Osteoblast (primary cell): ENCODE measurements around the gene FHIT. TPM values are rescaled to one million over a fixed set of nuclear protein-coding genes. Genes with fewer than 3 reads are reported as not detected.

ENCODE experiments used
- DNase-seq: peaks from one replicate; pipeline ENCODE4 v3.0.0; 2011; ENCODE audit warnings: low spot score, mixed read lengths; ENCODE audit not compliant: insufficient read length; ENCODE audit errors: missing footprints
- H2AFZ ChIP-seq: 2 replicates; pipeline ENCODE4 v1.6.0; 2011; ENCODE audit warnings: mild to moderate bottlenecking, low read length
- H3K27ac ChIP-seq: 2 replicates; pipeline ENCODE4 v1.5.1; 2011; ENCODE audit warnings: mild to moderate bottlenecking, low read depth, low read length, moderate library complexity
- H3K27me3 ChIP-seq: 2 replicates; pipeline ENCODE4 v1.6.0; 2012; ENCODE audit warnings: mild to moderate bottlenecking, control low read depth, inconsistent platforms, low read length, moderate library complexity; ENCODE audit not compliant: insufficient read depth
- H3K36me3 ChIP-seq: 2 replicates; pipeline ENCODE4 v1.5.1; 2011; ENCODE audit warnings: mild to moderate bottlenecking, low read length, control low read depth, moderate library complexity; ENCODE audit not compliant: insufficient read depth
- H3K4me1 ChIP-seq: 2 replicates; pipeline ENCODE4 v1.5.1; 2011; ENCODE audit warnings: mild to moderate bottlenecking, low read length, control low read depth, moderate library complexity; ENCODE audit not compliant: insufficient read depth
- H3K4me2 ChIP-seq: 2 replicates; pipeline ENCODE4 v1.6.0; 2011; ENCODE audit warnings: mild to moderate bottlenecking, low read length; ENCODE audit not compliant: insufficient read depth
- H3K4me3 ChIP-seq: fragments of 200-600 bp; sonication (generic); 3 replicates; pipeline ENCODE4 v1.5.1; 2012; ENCODE audit warnings: mild to moderate bottlenecking, low read length, inconsistent platforms; ENCODE audit not compliant: insufficient read depth
- H3K79me2 ChIP-seq: 2 replicates; pipeline ENCODE4 v1.6.0; 2012; ENCODE audit warnings: mild to moderate bottlenecking, low read length, control low read depth, inconsistent platforms; ENCODE audit not compliant: insufficient read depth
- H3K9me3 ChIP-seq: 2 replicates; pipeline ENCODE4 v1.5.1; 2011; ENCODE audit warnings: low read depth, low read length, control low read depth
- H4K20me1 ChIP-seq: 2 replicates; pipeline ENCODE4 v1.6.0; 2012; ENCODE audit warnings: mild to moderate bottlenecking, low read length, control low read depth; ENCODE audit not compliant: insufficient read depth
- total RNA-seq: library from RNA; depleted of rRNA; stranded (reverse); fragments of >200 nt; gene quantifications from 2 replicates; pipeline ENCODE4 v1.2.3, GENCODE V29; 2012
- TF ChIP-seq, protein P1 (sequence below): IDR thresholded peaks from 2 replicates; pipeline ENCODE4 v1.5.1; 2011; ENCODE audit warnings: mild to moderate bottlenecking, low read depth, low read length, moderate library complexity; ENCODE audit errors: extremely low read depth

FHIT gene
- total RNA-seq, 1 donor = 3.3 TPM

DNA sequence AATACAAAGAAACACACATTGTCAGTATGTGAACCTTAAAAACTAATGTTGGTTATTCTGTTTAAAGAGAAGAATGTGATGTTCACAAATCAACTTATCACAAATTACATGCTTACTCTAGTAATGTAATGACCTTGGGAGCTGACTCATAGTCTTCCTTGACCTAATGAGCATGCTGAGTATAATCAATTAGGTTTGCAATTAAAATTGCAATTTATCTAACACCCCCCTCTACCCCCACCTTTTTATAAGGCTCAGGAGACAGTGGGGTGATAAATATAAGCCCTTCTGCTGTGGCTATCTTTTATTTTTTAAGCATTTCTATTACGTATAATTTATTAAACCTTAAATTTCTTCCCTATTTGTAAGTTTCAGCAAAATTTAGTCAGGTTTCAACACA is 1253.7 kb downstream of the FHIT start:
- Histone ChIP-seq H3K36me3 (no peaks in the 10 kb centered on the region), H3K9me3 (no peaks in the 10 kb centered on the region), H3K4me2 (no peak overlapping the region), H3K4me3 (no peak overlapping the region), H3K27me3 (no peaks in the 10 kb centered on the region), H3K79me2 (no peaks in the 10 kb centered on the region), H4K20me1 (no peaks in the 10 kb centered on the region), H3K4me1 (no peaks in the 10 kb centered on the region), H3K27ac (no peak overlapping the region), H2AFZ (no peak overlapping the region)
- DNase-seq = no peak
- TF ChIP-seq, protein P1, sequence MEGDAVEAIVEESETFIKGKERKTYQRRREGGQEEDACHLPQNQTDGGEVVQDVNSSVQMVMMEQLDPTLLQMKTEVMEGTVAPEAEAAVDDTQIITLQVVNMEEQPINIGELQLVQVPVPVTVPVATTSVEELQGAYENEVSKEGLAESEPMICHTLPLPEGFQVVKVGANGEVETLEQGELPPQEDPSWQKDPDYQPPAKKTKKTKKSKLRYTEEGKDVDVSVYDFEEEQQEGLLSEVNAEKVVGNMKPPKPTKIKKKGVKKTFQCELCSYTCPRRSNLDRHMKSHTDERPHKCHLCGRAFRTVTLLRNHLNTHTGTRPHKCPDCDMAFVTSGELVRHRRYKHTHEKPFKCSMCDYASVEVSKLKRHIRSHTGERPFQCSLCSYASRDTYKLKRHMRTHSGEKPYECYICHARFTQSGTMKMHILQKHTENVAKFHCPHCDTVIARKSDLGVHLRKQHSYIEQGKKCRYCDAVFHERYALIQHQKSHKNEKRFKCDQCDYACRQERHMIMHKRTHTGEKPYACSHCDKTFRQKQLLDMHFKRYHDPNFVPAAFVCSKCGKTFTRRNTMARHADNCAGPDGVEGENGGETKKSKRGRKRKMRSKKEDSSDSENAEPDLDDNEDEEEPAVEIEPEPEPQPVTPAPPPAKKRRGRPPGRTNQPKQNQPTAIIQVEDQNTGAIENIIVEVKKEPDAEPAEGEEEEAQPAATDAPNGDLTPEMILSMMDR = no peak

DNA sequence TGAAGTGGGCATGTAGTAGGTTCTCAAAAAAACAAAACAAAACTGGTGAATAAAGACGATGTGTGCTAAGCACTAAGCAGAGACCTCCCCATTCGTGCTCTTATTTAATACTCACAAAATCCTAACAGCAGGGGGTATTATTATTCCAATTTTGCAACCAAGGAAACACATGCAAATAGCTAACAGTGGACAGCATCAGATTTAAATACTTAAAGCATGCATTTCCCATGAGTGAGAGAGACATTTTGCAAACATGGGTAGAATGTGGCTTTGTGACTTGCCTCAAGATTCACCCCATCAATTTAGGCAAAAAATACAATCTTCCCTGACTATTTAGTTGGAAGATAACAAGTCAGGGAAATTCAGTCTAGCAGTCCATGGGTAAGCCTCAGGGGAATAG is 1255.2 kb downstream of the FHIT start:
- no peaks in the 10 kb centered on the region for H3K9me3 ChIP-seq
- no peaks in the 10 kb centered on the region for H3K36me3 ChIP-seq
- H3K4me3 ChIP-seq = no peak overlapping the region
- H4K20me1 ChIP-seq = no peaks in the 10 kb centered on the region
- no peak overlapping the region for H3K4me2 ChIP-seq
- no peak overlapping the region for H2AFZ ChIP-seq
- no peaks in the 10 kb centered on the region for H3K4me1 ChIP-seq
- H3K79me2 ChIP-seq = no peaks in the 10 kb centered on the region
- H3K27ac ChIP-seq = no peak overlapping the region
- no peak for DNase-seq
- no peaks in the 10 kb centered on the region for H3K27me3 ChIP-seq
- TF ChIP-seq, protein P1 = no peak

DNA sequence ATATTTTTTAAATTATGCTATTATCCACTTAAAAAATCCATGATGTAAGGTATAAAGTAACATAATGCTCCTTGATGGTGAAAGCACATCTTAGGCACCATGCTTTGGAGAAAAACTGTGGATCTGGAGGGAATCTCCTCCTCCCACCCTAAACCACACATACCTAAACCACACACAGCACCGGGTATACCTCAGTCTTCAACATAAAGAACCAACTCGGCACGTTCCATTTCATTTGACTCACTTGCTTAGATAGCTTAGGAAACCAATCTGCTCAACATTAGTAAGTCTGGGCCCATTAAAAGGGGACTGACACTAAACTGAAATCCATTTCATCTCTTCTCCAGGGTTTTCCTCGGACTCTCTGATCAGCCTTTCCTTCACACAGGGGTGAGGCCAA is 1255.7 kb downstream of the FHIT start:
- Histone ChIP-seq H3K4me1 (no peaks in the 10 kb centered on the region), H3K27me3 (no peaks in the 10 kb centered on the region)

DNA sequence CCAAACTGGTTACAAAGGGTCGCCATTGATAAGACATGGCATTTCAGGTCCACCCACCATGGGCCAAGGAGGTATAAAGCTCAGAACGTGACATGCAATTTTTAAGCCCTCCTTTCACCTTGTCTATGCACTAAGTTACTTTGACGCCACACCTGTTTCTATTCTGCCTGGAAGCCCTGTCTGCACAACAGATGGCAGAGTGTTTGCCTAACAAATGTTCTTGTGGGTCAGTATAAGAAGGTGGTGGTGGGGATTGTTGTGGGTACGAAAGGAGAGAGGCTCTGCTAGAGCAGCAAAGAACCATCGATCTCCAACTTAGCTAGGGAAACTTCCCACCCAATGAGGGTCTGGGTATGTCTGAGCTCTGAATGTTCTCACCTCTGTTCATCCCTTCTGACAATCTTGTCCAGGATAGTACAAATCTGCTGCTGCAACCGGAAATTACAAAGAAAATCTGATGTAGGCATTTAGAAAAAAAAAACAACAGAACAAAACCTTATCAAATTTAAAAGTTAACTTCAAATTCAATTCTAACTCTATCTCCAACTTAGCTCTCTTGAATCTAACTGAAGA is 1256.4 kb downstream of the FHIT start:
- no peaks in the 10 kb centered on the region for H4K20me1 ChIP-seq
- no peaks in the 10 kb centered on the region for H3K9me3 ChIP-seq
- no peak overlapping the region for H3K4me3 ChIP-seq
- H3K4me1 ChIP-seq = no peaks in the 10 kb centered on the region
- H3K36me3 ChIP-seq = no peaks in the 10 kb centered on the region
- H2AFZ ChIP-seq = no peak overlapping the region
- no peaks in the 10 kb centered on the region for H3K27me3 ChIP-seq
- no peak overlapping the region for H3K4me2 ChIP-seq
- H3K79me2 ChIP-seq = no peaks in the 10 kb centered on the region
- H3K27ac ChIP-seq = no peak overlapping the region
- TF ChIP-seq, protein P1 = no peak
- no peak for DNase-seq

More for the DNA sequence above, 1255.7 kb downstream of the FHIT start:
- H3K4me2 ChIP-seq = no peak overlapping the region
- no peak overlapping the region for H3K4me3 ChIP-seq
- H3K27ac ChIP-seq = no peak overlapping the region
- H3K9me3 ChIP-seq = no peaks in the 10 kb centered on the region
- no peak for DNase-seq
- H3K79me2 ChIP-seq = no peaks in the 10 kb centered on the region
- H3K36me3 ChIP-seq = no peaks in the 10 kb centered on the region
- H2AFZ ChIP-seq = no peak overlapping the region
- TF ChIP-seq, protein P1 = no peak
- no peaks in the 10 kb centered on the region for H4K20me1 ChIP-seq
